ENCODE data around the gene ARL16. TPM values are rescaled to one million over a fixed set of nuclear protein-coding genes. Genes with fewer than 3 reads are reported as not detected.
A peak's percentile ranks its signal among the peaks of the same experiment; 100 is the strongest.

The ARL16 gene
- total RNA-seq, 1 experiment from 2014 or later: 49.8 TPM

DNA sequence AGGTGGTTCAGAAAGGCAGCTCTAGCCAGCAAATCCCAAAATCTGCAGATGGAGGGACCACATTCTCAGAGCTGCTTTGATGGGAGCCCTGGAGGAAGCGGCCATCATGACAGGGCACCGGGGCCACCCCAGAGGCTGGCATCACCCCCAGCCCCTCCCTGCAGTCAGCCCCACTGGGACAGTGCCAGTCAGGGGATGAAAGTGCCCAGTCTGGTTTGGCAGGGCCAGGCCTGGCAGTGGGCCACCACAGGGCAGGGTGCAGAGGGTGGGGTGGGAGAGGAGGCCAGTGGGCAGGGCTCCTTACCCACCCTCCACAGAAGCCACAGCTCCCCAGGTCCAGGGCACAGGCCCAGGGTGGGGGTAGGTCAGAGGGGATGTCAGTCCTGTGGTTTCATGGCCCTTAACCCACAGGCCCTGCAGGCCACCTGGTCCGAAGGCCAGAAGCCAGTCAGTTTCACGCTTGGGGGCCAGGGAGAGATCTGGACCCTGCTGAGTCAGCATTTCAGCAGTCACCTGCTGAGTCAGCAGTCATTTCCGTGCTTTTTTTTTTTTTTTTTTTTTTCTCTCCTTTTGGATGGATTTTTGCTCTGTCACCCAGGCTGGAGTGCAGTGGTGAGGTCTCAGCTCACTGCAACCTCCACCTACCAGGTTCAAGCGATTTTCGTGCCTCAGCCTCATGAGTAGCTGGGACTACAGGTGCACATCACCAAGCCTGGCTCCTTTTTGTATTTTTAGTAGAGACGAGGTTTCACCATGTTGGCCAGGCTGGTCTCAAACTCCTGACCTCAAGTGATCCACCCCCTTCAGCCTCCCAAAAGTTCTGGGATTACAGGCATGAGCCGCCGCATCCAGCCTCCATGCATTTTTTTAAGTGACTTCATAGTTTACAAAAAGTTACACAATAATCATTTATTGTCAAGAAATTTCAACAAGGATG lies 38.9 kb upstream of the ARL16 start:
- TF ChIP-seq, protein P1, sequence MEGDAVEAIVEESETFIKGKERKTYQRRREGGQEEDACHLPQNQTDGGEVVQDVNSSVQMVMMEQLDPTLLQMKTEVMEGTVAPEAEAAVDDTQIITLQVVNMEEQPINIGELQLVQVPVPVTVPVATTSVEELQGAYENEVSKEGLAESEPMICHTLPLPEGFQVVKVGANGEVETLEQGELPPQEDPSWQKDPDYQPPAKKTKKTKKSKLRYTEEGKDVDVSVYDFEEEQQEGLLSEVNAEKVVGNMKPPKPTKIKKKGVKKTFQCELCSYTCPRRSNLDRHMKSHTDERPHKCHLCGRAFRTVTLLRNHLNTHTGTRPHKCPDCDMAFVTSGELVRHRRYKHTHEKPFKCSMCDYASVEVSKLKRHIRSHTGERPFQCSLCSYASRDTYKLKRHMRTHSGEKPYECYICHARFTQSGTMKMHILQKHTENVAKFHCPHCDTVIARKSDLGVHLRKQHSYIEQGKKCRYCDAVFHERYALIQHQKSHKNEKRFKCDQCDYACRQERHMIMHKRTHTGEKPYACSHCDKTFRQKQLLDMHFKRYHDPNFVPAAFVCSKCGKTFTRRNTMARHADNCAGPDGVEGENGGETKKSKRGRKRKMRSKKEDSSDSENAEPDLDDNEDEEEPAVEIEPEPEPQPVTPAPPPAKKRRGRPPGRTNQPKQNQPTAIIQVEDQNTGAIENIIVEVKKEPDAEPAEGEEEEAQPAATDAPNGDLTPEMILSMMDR (IDR thresholded peaks at IDR 0.05; ENCODE audit: insufficient read depth in 1 of 2, low read depth in 1 of 2, low read length in 1 of 2, severe bottlenecking in 1 of 2, unreplicated experiment in 1 of 2): no peak
- ChIA-PET POLR2A (interaction anchor here (1.1 to 1.3 kb wide), 2 partner anchors 10 to 111 kb away, joined by 5 to 10 read pairs; partner anchors contain the start of genes MCRIP1 and SLC25A10), CTCF (interaction anchor here (0.6 kb wide), 1 partner anchor 102 kb away, joined by 3 read pairs; no protein-coding TSS in a partner anchor)
- Histone ChIP-seq H3K4me1 (peaks cover 4% of the 10 kb centered on the region; the same call in 1 of the 2 replicates), H3K27me3 (replicated peaks; ENCODE audit: control insufficient read depth, insufficient read depth, low read length) (no peaks in the 10 kb centered on the region), H3K4me3 (ENCODE audit: low read depth, low read length) (no peak overlapping the region), H3K9me3 (no peaks in the 10 kb centered on the region), H3K36me3 (ENCODE audit: control insufficient read depth, insufficient read depth, low read length) (no peaks in the 10 kb centered on the region)
- no peaks in the 10 kb centered on the region for H3K9me3 Mint-ChIP-seq (ENCODE audit: unreplicated experiment)
- no peak overlapping the region for H3K27ac Mint-ChIP-seq (ENCODE audit: unreplicated experiment)
- no peaks in the 10 kb centered on the region for H3K4me1 Mint-ChIP-seq (ENCODE audit: low read depth, unreplicated experiment)
- BruUV-seq (replicated peaks): no TSS peak
- no peaks in the 10 kb centered on the region for H3K27me3 Mint-ChIP-seq (ENCODE audit: insufficient read depth, unreplicated experiment)
- no peak overlapping the region for H3K4me3 Mint-ChIP-seq (ENCODE audit: unreplicated experiment)
- no peak for DNase-seq
- H3K36me3 Mint-ChIP-seq (ENCODE audit: insufficient read depth, unreplicated experiment): peaks cover 31% of the 10 kb centered on the region
- intact Hi-C loops (cut with micrococcal nuclease; ENCODE audit: unreplicated experiment): no loop called here

GRCh38 chr17:81720267-81721071 lies 36.9 kb upstream of the ARL16 start:
- ChIA-PET POLR2A (no interaction called here), CTCF (no interaction called here)
- H3K27me3 Mint-ChIP-seq (ENCODE audit: insufficient read depth, unreplicated experiment): no peaks in the 10 kb centered on the region
- Histone ChIP-seq H3K4me1 (peaks cover 4% of the 10 kb centered on the region; the same call in 1 of the 2 replicates), H3K27me3 (replicated peaks; ENCODE audit: control insufficient read depth, insufficient read depth, low read length) (no peaks in the 10 kb centered on the region), H3K36me3 (ENCODE audit: control insufficient read depth, insufficient read depth, low read length) (no peaks in the 10 kb centered on the region), H3K9me3 (no peaks in the 10 kb centered on the region), H3K4me3 (ENCODE audit: low read depth, low read length) (no peak overlapping the region)
- no peak for DNase-seq
- no peak overlapping the region for H3K27ac Mint-ChIP-seq (ENCODE audit: unreplicated experiment)
- intact Hi-C loops (cut with micrococcal nuclease; ENCODE audit: unreplicated experiment): no loop called here
- H3K36me3 Mint-ChIP-seq (ENCODE audit: insufficient read depth, unreplicated experiment): peaks cover 31% of the 10 kb centered on the region
- H3K4me1 Mint-ChIP-seq (ENCODE audit: low read depth, unreplicated experiment): no peaks in the 10 kb centered on the region
- BruUV-seq (replicated peaks): TSS peak; percentile 11
- no peaks in the 10 kb centered on the region for H3K9me3 Mint-ChIP-seq (ENCODE audit: unreplicated experiment)
- H3K4me3 Mint-ChIP-seq (ENCODE audit: unreplicated experiment): no peak overlapping the region
- TF ChIP-seq, protein P1 (IDR thresholded peaks at IDR 0.05; ENCODE audit: insufficient read depth in 1 of 2, low read depth in 1 of 2, low read length in 1 of 2, severe bottlenecking in 1 of 2, unreplicated experiment in 1 of 2): no peak
